WI38 (cell line): ENCODE measurements around the gene KCNJ6.

Source experiments
- H3K4me3 ChIP-seq: 2 replicates; pipeline ENCODE4 v1.5.1; 2011; ENCODE audit warnings: low read depth, mild to moderate bottlenecking, control low read depth, low read length
- CTCF ChIP-seq: IDR thresholded peaks from 2 replicates; pipeline ENCODE4 v1.5.1; 2012; ENCODE audit warnings: low read depth, mild to moderate bottlenecking, control low read depth, low read length

The KCNJ6 gene

GRCh38 chr21:37865156-37865555 is 51.1 kb downstream of the KCNJ6 start:
- TF ChIP-seq CTCF: no peak
- no peak overlapping the region for H3K4me3 ChIP-seq

GRCh38 chr21:37863842-37864241 is 52.4 kb downstream of the KCNJ6 start:
- no peak overlapping the region for H3K4me3 ChIP-seq
- TF ChIP-seq CTCF: no peak

GRCh38 chr21:37862536-37862935 is 53.7 kb downstream of the KCNJ6 start:
- no peak overlapping the region for H3K4me3 ChIP-seq
- TF ChIP-seq CTCF: no peak

GRCh38 chr21:37861561-37861960 is 54.7 kb downstream of the KCNJ6 start:
- no peak for TF ChIP-seq CTCF
- H3K4me3 ChIP-seq: no peak overlapping the region

- H3K4me3 ChIP-seq: no peak overlapping the region
Measured at GRCh38 chr21:37860416-37860815, 55.8 kb downstream of the KCNJ6 start.

GRCh38 chr21:37855647-37856625 is 60.3 kb downstream of the KCNJ6 start:
- TF ChIP-seq CTCF: no peak

More at GRCh38 chr21:37860416-37860815, 55.8 kb downstream of the KCNJ6 start:
- no peak for TF ChIP-seq CTCF

GRCh38 chr21:37855271-37855646 is 61.0 kb downstream of the KCNJ6 start:
- no peak for TF ChIP-seq CTCF
- peak overlapping the region; percentile 40 for H3K4me3 ChIP-seq

More at GRCh38 chr21:37855647-37856625, 60.3 kb downstream of the KCNJ6 start:
- H3K4me3 ChIP-seq: peak overlapping the region; percentile 40
